Measurements from ENCODE around the gene STX8. TPM values are rescaled to one million over a fixed set of nuclear protein-coding genes. Genes with fewer than 3 reads are reported as not detected.

Gene STX8
- total RNA-seq, 1 experiment from 2014 or later, result 49.0 TPM

Other genes with a start within 250 kb of the STX8 start
- not detected in 2 replicates for gene CFAP52, start 822 bp upstream of the STX8 start, total RNA-seq (2022)
- 1.9 and 3.2 TPM in 2 replicates for gene USP43, start 69.7 kb upstream of the STX8 start, total RNA-seq (2022)
- not detected in 2 replicates for gene DHRS7C, start 215.8 kb upstream of the STX8 start, total RNA-seq (2022)
- not detected in 2 replicates for gene GSG1L2, start 246.3 kb upstream of the STX8 start, total RNA-seq (2022)

Data from MCF 10A (cell line).